Ishikawa (cell line): ENCODE data around the gene ST8SIA2.

Experiments
- CEBPB ChIP-seq: IDR thresholded peaks from 2 replicates; pipeline ENCODE4 v1.6.1; 2012
- CREB1 ChIP-seq: IDR thresholded peaks from 2 replicates; pipeline ENCODE4 v1.6.1; 2012; ENCODE audit warnings: low read depth
- EGR1 ChIP-seq: IDR thresholded peaks from 2 replicates; pipeline ENCODE4 v1.6.1; 2012
- EP300 ChIP-seq: IDR thresholded peaks from 2 replicates; pipeline ENCODE4 v1.6.1; 2012; ENCODE audit warnings: borderline replicate concordance
- FOXM1 ChIP-seq: IDR thresholded peaks from 2 replicates; pipeline ENCODE4 v1.6.1; 2012; ENCODE audit warnings: low read depth, borderline replicate concordance
- MAX ChIP-seq: IDR thresholded peaks from 2 replicates; pipeline ENCODE4 v1.6.1; 2012
- NFIC ChIP-seq: IDR thresholded peaks from 2 replicates; pipeline ENCODE4 v1.6.1; 2012
- RAD21 ChIP-seq: IDR thresholded peaks from 2 replicates; pipeline ENCODE4 v1.6.1; 2012; ENCODE audit warnings: low read depth
- REST ChIP-seq: IDR thresholded peaks from 2 replicates; pipeline ENCODE4 v1.6.1; 2012; ENCODE audit warnings: low read depth, mild to moderate bottlenecking
- TAF1 ChIP-seq: IDR thresholded peaks from 2 replicates; pipeline ENCODE4 v1.6.1; 2012; ENCODE audit warnings: low read depth, mild to moderate bottlenecking
- TCF12 ChIP-seq: IDR thresholded peaks from 2 replicates; pipeline ENCODE4 v1.6.1; 2012; ENCODE audit warnings: low read depth
- TEAD4 ChIP-seq: IDR thresholded peaks from 2 replicates; pipeline ENCODE4 v1.6.1; 2012
- USF1 ChIP-seq: IDR thresholded peaks from 2 replicates; pipeline ENCODE4 v1.6.1; 2012
- YY1 ChIP-seq: IDR thresholded peaks from 2 replicates; pipeline ENCODE4 v1.6.1; 2012; ENCODE audit warnings: low read depth
- ZBTB7A ChIP-seq: IDR thresholded peaks from 2 replicates; pipeline ENCODE4 v1.6.1; 2012; ENCODE audit warnings: low read depth

ST8SIA2 gene

GRCh38 chr15:92494806-92495336 lies 101.2 kb downstream of the ST8SIA2 start:
- TF ChIP-seq FOXM1 (no peak), EGR1 (no peak), CREB1 (no peak), NFIC (no peak), EP300 (no peak), TCF12 (no peak), TAF1 (no peak)

GRCh38 chr15:92495446-92495845 lies 101.8 kb downstream of the ST8SIA2 start:
- TF ChIP-seq FOXM1: no peak
- TF ChIP-seq CEBPB: no peak
- no peak for TF ChIP-seq TEAD4
- no peak for TF ChIP-seq EP300
- no peak for TF ChIP-seq TAF1
- no peak for TF ChIP-seq ZBTB7A
- no peak for TF ChIP-seq RAD21
- TF ChIP-seq TCF12: no peak
- no peak for TF ChIP-seq YY1
- no peak for TF ChIP-seq USF1
- TF ChIP-seq EGR1: no peak
- TF ChIP-seq REST: no peak
- no peak for TF ChIP-seq NFIC
- no peak for TF ChIP-seq MAX
- TF ChIP-seq CREB1: no peak

GRCh38 chr15:92499731-92500530 lies 106.2 kb downstream of the ST8SIA2 start:
- TF ChIP-seq YY1 (no peak), EP300 (no peak), USF1 (no peak), ZBTB7A (no peak), TEAD4 (no peak), CREB1 (no peak), NFIC (no peak), TAF1 (no peak), FOXM1 (no peak), RAD21 (no peak), MAX (no peak), REST (no peak), TCF12 (no peak)

- no peak for TF ChIP-seq MAX
- TF ChIP-seq EP300: no peak
- no peak for TF ChIP-seq TCF12
- no peak for TF ChIP-seq USF1
- no peak for TF ChIP-seq RAD21
Measured at GRCh38 chr15:92502336-92502735, 108.7 kb downstream of the ST8SIA2 start.
